Upper lobe of left lung (tissue), 6 donors: ENCODE results near the gene CYP4F12. TPM values are rescaled to one million over a fixed set of nuclear protein-coding genes. Genes with fewer than 3 reads are reported as not detected.
A peak's percentile ranks its signal among the peaks of the same experiment; 100 is the strongest.

ENCODE experiments used
- ATAC-seq, 2 donors: fragments of 200-7000 bp; cut with Tn5 transposase; one replicate each; pipeline ENCODE4 v1.9.1; 2022; ENCODE audit warnings: mild to moderate bottlenecking in 2 of 2, moderate library complexity in 2 of 2; ENCODE audit not compliant: low FRiP score in 2 of 2
- DNase-seq, 2 donors: peaks; one replicate each; pipeline ENCODE4 v3.0.0-alpha.2; 2019 to 2020
- H3K27ac ChIP-seq, 4 donors: fragments of 200-600 bp; sonication (generic); one replicate each; pipeline ENCODE4 v1.5.1; 2016 to 2019
- H3K27me3 ChIP-seq, 4 donors: fragments of 200-600 bp; sonication (generic); one replicate each; pipeline ENCODE4 v1.5.1; 2017 to 2019
- H3K36me3 ChIP-seq, 4 donors: fragments of 200-600 bp; sonication (generic); one replicate each; pipeline ENCODE4 v1.5.1; 2016 to 2019
- H3K4me1 ChIP-seq, 4 donors: fragments of 200-600 bp; sonication (generic); one replicate each; pipeline ENCODE4 v1.5.1; 2018 to 2019
- H3K4me3 ChIP-seq, 4 donors: fragments of 200-600 bp; sonication (generic); one replicate each; pipeline ENCODE4 v1.5.1; 2017 to 2019; ENCODE audit warnings: mild to moderate bottlenecking in 2 of 4, moderate library complexity in 1 of 4
- H3K9me3 ChIP-seq, 4 donors: fragments of 200-600 bp; sonication (generic); one replicate each; pipeline ENCODE4 v1.5.1; 2018 to 2019
- EP300 ChIP-seq, 4 donors: sonication (generic); formaldehyde crosslinking; IDR thresholded peaks; one replicate each; pipeline ENCODE4 v1.5.1; 2017; ENCODE audit warnings: antibody characterized with exemption in 4 of 4, control low read depth in 2 of 4
- POLR2A ChIP-seq, 4 donors: fragments of 450-650 bp; IDR thresholded peaks; one replicate each; pipeline ENCODE4 v1.5.1; 2016 to 2017; ENCODE audit warnings: antibody characterized with exemption in 4 of 4, mild to moderate bottlenecking in 2 of 4
- POLR2AphosphoS5 ChIP-seq, 2 donors: sonication (generic); formaldehyde crosslinking; IDR thresholded peaks; one replicate each; pipeline ENCODE4 v1.5.1; 2017; ENCODE audit warnings: antibody characterized with exemption in 2 of 2
- WGBS, 2 donors: methylation state at CpG; one replicate each; pipeline ENCODE4 v1.1.5; 2017 to 2018; 5-methylcytosine and 5-hydroxymethylcytosine counted together
- total RNA-seq, 6 donors: library from RNA; depleted of rRNA in 4 of 6; stranded (reverse); fragments of >200 nt in 4 of 6; gene quantifications; one replicate each; pipeline versions ENCODE4 v1.1.0 to v1.2.1, GENCODE V29; 2016 to 2021
- TF ChIP-seq, protein P1 (sequence below), 6 experiments: fragments of 450-650 bp in 4 of 6; fragments of 200-600 bp in 2 of 6; sonication (generic) in 2 of 6; IDR thresholded peaks; one replicate each; pipeline ENCODE4 v1.5.1; 2016 to 2019; ENCODE audit warnings: antibody characterized with exemption in 6 of 6
- donor health status: DM: no; HTN: no; CAD: no; lungs with moderate emphysema.
- donor health status: DM: no; HTN: yes; CAD: no; lungs with severe emphysema.

The CYP4F12 gene
- total RNA-seq, 6 donors from 2014 or later: 0.30 to 16.8 (median 2.0) TPM

DNA sequence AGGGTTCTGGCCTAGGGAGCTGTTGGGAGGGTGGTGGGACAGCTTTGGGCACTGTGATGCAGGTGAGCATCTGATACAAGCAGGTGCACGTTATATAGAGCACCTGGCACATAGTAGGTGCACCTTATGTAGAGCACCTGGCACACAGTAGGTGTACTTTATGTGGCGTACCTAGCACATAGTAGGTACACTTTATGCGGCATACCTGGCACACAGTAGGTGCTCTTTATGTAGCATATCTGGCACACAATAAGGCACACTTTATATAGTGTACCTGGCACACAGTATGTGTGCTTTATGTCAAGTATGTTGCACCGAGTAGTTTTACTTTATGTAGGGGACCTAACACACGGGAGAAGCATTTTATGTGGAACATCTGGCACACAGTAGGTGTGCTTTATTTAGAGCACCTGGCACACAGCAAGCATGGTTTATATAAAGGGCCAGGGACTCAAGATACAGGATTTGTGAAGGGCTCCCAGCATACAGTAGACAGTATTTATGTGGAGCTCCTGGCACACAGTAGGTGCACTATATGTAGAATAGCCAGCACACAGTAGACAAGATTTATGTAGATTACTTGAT lies 1.6 kb upstream of the CYP4F12 start:
- ATAC-seq (no peak), DNase-seq (no peak)
- H3K4me3 ChIP-seq: no peak overlapping the region
- H3K27me3 ChIP-seq: no peaks in the 10 kb centered on the region
- peaks cover 9 to 13% (median 12%) of the 10 kb centered on the region in 4 donors for H3K4me1 ChIP-seq
- H3K27ac ChIP-seq: no peak overlapping the region
- no peak for TF ChIP-seq EP300 (IDR thresholded peaks at IDR 0.05)
- TF ChIP-seq, protein P1, sequence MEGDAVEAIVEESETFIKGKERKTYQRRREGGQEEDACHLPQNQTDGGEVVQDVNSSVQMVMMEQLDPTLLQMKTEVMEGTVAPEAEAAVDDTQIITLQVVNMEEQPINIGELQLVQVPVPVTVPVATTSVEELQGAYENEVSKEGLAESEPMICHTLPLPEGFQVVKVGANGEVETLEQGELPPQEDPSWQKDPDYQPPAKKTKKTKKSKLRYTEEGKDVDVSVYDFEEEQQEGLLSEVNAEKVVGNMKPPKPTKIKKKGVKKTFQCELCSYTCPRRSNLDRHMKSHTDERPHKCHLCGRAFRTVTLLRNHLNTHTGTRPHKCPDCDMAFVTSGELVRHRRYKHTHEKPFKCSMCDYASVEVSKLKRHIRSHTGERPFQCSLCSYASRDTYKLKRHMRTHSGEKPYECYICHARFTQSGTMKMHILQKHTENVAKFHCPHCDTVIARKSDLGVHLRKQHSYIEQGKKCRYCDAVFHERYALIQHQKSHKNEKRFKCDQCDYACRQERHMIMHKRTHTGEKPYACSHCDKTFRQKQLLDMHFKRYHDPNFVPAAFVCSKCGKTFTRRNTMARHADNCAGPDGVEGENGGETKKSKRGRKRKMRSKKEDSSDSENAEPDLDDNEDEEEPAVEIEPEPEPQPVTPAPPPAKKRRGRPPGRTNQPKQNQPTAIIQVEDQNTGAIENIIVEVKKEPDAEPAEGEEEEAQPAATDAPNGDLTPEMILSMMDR (IDR thresholded peaks at IDR 0.05): no peak
- TF ChIP-seq POLR2AphosphoS5 (IDR thresholded peaks at IDR 0.05): no peak
- no peak for TF ChIP-seq POLR2A (IDR thresholded peaks at IDR 0.05)
- WGBS, 2 donors: 60 to 79% methylated on average over 5 of the region's 5 CpGs
- no peaks in the 10 kb centered on the region for H3K9me3 ChIP-seq
- no peaks in the 10 kb centered on the region for H3K36me3 ChIP-seq

DNA sequence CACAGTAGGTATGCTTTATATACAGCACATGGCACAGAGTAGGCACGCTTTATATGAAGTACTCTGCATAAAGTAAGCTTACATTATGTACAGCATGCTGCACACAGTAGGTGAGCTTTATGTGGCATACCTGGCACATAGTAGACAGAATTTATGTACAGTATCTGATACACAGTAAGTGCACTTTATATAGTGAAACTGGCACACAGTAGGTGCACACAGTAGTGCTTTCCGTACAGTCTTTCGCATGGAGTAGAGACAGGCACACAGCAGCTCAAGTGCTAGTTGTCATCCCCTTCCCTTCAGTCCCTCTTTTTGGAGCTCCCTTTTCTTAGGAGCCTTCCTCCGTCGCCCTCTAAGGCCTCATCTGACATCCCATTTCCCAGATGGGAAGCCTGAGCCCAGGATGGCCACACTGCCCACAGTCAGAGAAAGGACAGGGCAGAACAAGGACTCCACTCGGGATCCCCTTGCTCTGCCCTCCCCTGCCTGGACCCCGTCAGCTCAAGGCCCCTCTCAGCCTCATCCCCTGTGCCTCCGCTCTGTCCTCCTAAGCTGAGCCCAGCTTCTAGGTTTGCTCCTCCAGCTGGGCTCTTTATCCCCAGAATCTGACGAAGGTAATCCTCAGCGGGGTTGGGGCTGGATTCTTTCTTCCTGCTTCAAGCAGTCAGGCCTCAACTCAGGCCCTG lies 852 bp upstream of the CYP4F12 start:
- H3K27me3 ChIP-seq: no peaks in the 10 kb centered on the region
- no peaks in the 10 kb centered on the region for H3K9me3 ChIP-seq
- peaks cover 9 to 13% (median 12%) of the 10 kb centered on the region in 4 donors for H3K4me1 ChIP-seq
- TF ChIP-seq, protein P1 (IDR thresholded peaks at IDR 0.05): no peak
- TF ChIP-seq EP300 (IDR thresholded peaks at IDR 0.05): no peak
- no peak for TF ChIP-seq POLR2AphosphoS5 (IDR thresholded peaks at IDR 0.05)
- TF ChIP-seq POLR2A (IDR thresholded peaks at IDR 0.05): no peak
- ATAC-seq: peak in 1 of 2 donors; percentile 15
- peak overlapping the region in 3 of 4 donors; percentile 52 to 60 (median 58) for H3K27ac ChIP-seq
- no peak overlapping the region for H3K4me3 ChIP-seq
- no peaks in the 10 kb centered on the region for H3K36me3 ChIP-seq
- DNase-seq: no peak
- WGBS, 2 donors: 55 to 59% methylated on average over 10 of the region's 10 CpGs

DNA sequence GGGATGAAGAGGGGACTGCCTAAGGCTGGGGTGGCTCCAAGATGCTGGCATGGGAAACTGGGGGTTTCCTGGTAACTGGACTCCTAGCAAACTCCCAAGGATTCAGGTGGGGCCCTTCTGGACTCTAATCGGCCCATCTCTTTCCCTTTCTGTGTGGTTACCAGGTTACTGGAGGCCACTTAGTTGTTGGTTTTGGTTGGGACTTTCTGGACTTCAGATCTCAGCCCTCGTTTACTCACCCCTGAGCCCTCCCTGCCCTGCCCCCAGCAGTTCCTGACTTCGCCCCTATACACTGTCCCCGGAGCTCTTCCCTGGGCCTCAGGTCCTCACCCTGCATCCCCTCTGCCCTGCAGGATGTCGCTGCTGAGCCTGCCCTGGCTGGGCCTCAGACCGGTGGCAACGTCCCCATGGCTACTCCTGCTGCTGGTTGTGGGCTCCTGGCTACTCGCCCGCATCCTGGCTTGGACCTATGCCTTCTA lies 328 bp downstream of the CYP4F12 start:
- WGBS, 2 donors: 25 to 35% methylated on average over 5 to 9 of the region's 9 CpGs
- H3K27me3 ChIP-seq: no peaks in the 10 kb centered on the region
- H3K4me3 ChIP-seq: peak overlapping the region in 2 of 4 donors; percentile 14 to 28
- peak overlapping the region in 3 of 4 donors; percentile 52 to 60 (median 58) for H3K27ac ChIP-seq
- no peaks in the 10 kb centered on the region for H3K9me3 ChIP-seq
- H3K4me1 ChIP-seq: peaks cover 9 to 13% (median 12%) of the 10 kb centered on the region in 4 donors
- DNase-seq: peak in 1 of 2 donors; percentile 39
- H3K36me3 ChIP-seq: no peaks in the 10 kb centered on the region
- TF ChIP-seq POLR2AphosphoS5 (IDR thresholded peaks at IDR 0.05): no peak
- TF ChIP-seq POLR2A (IDR thresholded peaks at IDR 0.05): no peak
- no peak for TF ChIP-seq EP300 (IDR thresholded peaks at IDR 0.05)
- TF ChIP-seq, protein P1 (IDR thresholded peaks at IDR 0.05): no peak
- ATAC-seq: peak in 1 of 2 donors; percentile 6

DNA sequence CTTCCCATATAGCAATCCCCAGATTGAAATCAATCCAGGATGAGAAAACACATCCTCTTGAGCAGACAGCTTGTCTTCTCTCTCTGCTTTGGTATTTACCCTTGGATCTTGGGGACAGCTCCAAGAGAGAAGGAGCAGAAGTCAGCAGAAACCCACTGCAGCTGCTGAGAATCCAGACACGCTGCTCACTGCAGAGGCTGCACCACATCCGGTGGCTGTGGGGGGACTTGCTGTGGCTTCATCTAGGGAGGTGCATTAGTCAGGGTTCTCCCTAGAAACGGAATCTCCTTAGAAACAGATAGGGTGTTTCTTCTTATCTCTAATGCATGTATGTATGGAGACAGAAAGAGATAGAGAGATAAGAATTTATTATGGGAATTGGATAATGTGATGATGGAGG lies 2.7 kb downstream of the CYP4F12 start:
- H3K9me3 ChIP-seq: no peaks in the 10 kb centered on the region
- no peak overlapping the region for H3K27ac ChIP-seq
- H3K4me3 ChIP-seq: no peak overlapping the region
- WGBS, 2 donors: 33 to 40% methylated on average over 3 of the region's 3 CpGs
- ATAC-seq: no peak
- no peaks in the 10 kb centered on the region for H3K27me3 ChIP-seq
- DNase-seq: no peak
- TF ChIP-seq, protein P1 (IDR thresholded peaks at IDR 0.05): no peak
- TF ChIP-seq EP300 (IDR thresholded peaks at IDR 0.05): no peak
- peaks cover 9 to 13% (median 12%) of the 10 kb centered on the region in 4 donors for H3K4me1 ChIP-seq
- H3K36me3 ChIP-seq: peaks cover 0 to 2% (median 0%) of the 10 kb centered on the region in 4 donors
